Hepatocyte (in vitro differentiated cells): Measurements from ENCODE around the gene RGPD4. TPM values are rescaled to one million over a fixed set of nuclear protein-coding genes. Genes with fewer than 3 reads are reported as not detected.

Experiments
- DNase-seq: peaks from one replicate; pipeline ENCODE4 v3.0.0-alpha.2; 2016; ENCODE audit warnings: low spot score
- H2AFZ ChIP-seq: fragments of 200-600 bp; sonication (generic); 2 replicates; pipeline ENCODE4 v1.6.0; 2016; ENCODE audit warnings: antibody characterized with exemption, mild to moderate bottlenecking
- H3K27ac ChIP-seq: fragments of 200-600 bp; sonication (generic); 2 replicates; pipeline ENCODE4 v1.5.1; 2016; ENCODE audit warnings: mild to moderate bottlenecking
- H3K27me3 ChIP-seq: fragments of 200-600 bp; sonication (generic); 2 replicates; pipeline ENCODE4 v1.6.1; 2016
- H3K36me3 ChIP-seq: fragments of 200-600 bp; sonication (generic); replicated peaks from 2 replicates; pipeline ENCODE4 v1.5.1; 2016; ENCODE audit warnings: low read depth; ENCODE audit not compliant: insufficient read depth
- H3K4me1 ChIP-seq: fragments of 200-600 bp; sonication (generic); 2 replicates; pipeline ENCODE4 v1.5.1; 2016; ENCODE audit warnings: mild to moderate bottlenecking, moderate library complexity; ENCODE audit not compliant: insufficient read depth
- H3K4me2 ChIP-seq: fragments of 200-600 bp; sonication (generic); 2 replicates; pipeline ENCODE4 v1.6.0; 2016
- H3K4me3 ChIP-seq: fragments of 200-600 bp; sonication (generic); 2 replicates; pipeline ENCODE4 v1.5.1; 2016; ENCODE audit warnings: mild to moderate bottlenecking
- H3K79me2 ChIP-seq: fragments of 200-600 bp; sonication (generic); 2 replicates; pipeline ENCODE4 v1.6.0; 2017; ENCODE audit warnings: mild to moderate bottlenecking
- H3K9me2 ChIP-seq: fragments of 200-600 bp; sonication (generic); replicated peaks from 2 replicates; pipeline ENCODE4 v1.6.0; 2017; ENCODE audit warnings: mild to moderate bottlenecking; ENCODE audit not compliant: insufficient read depth
- H3K9me3 ChIP-seq: fragments of 200-600 bp; sonication (generic); 2 replicates; pipeline ENCODE4 v1.5.1; 2016; ENCODE audit warnings: low read depth, mild to moderate bottlenecking
- H4K20me1 ChIP-seq: fragments of 200-600 bp; sonication (generic); 2 replicates; pipeline ENCODE4 v1.6.0; 2016; ENCODE audit warnings: mild to moderate bottlenecking; ENCODE audit not compliant: insufficient read depth, poor library complexity, severe bottlenecking
- EZH2 ChIP-seq: fragments of 200-600 bp; sonication (generic); IDR thresholded peaks from 2 replicates; pipeline ENCODE4 v1.6.1; 2016; ENCODE audit warnings: antibody characterized with exemption, mild to moderate bottlenecking, borderline replicate concordance
- EZH2phosphoT487 ChIP-seq: fragments of 200-600 bp; sonication (generic); IDR thresholded peaks from one replicate; pipeline ENCODE4 v1.6.1; 2018; ENCODE audit warnings: antibody characterized with exemption, mild to moderate bottlenecking, low read depth, moderate library complexity; ENCODE audit not compliant: unreplicated experiment, severe bottlenecking
- WGBS: methylation state at CpG from one replicate; pipeline ENCODE4 v1.1.6; 2016; ENCODE audit warnings: low lambda C conversion rate; ENCODE audit errors: missing lambda C conversion rate; 5-methylcytosine and 5-hydroxymethylcytosine counted together
- polyA plus RNA-seq: library from polyadenylated mRNA; unstranded; fragments of >200 nt; fragmentation: Nextera tagmentation; extraction: Ambion mirVana; gene quantifications from 2 replicates; pipeline ENCODE4 v1.2.1, GENCODE V29; 2016
- total RNA-seq: library from RNA; depleted of rRNA; stranded (reverse); fragments of >200 nt; gene quantifications from 2 replicates; pipeline ENCODE4 v1.2.3, GENCODE V29; 2014
- TF ChIP-seq, protein P1 (sequence below): fragments of 200-600 bp; sonication (generic); IDR thresholded peaks from 2 replicates; pipeline ENCODE4 v1.5.1; 2016; ENCODE audit warnings: antibody characterized with exemption, mild to moderate bottlenecking; ENCODE audit not compliant: poor library complexity

RGPD4 gene
- total and polyA plus RNA-seq, 2 experiments from 2014 or later, result 0.04 TPM; not detected in 1

DNA sequence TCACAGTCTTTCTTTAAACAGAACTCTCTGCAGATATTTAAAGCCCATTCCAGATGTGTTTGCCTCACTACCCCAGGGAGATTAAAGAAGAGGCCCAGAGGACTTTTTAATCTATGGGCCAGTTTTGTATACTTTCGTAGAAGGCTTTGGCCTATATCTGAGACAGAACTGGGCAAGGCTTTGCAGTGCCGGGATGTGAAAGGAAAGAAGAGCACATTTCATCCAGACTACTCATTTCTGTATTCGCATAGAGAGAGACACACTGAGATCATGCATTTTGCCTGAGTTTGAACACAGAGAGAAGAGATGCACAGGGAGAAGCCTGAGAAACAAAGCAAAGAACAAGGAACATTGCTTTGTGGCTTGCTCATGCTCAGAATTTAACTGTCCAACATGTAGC, 104.7 kb downstream of the RGPD4 start:
- no peaks in the 10 kb centered on the region for H3K27me3 ChIP-seq
- H3K4me1 ChIP-seq, result peaks cover 13% of the 10 kb centered on the region
- DNase-seq, result no peak
- H3K9me3 ChIP-seq, result no peaks in the 10 kb centered on the region
- TF ChIP-seq EZH2phosphoT487 (no peak), EZH2 (no peak)
- TF ChIP-seq, protein P1, sequence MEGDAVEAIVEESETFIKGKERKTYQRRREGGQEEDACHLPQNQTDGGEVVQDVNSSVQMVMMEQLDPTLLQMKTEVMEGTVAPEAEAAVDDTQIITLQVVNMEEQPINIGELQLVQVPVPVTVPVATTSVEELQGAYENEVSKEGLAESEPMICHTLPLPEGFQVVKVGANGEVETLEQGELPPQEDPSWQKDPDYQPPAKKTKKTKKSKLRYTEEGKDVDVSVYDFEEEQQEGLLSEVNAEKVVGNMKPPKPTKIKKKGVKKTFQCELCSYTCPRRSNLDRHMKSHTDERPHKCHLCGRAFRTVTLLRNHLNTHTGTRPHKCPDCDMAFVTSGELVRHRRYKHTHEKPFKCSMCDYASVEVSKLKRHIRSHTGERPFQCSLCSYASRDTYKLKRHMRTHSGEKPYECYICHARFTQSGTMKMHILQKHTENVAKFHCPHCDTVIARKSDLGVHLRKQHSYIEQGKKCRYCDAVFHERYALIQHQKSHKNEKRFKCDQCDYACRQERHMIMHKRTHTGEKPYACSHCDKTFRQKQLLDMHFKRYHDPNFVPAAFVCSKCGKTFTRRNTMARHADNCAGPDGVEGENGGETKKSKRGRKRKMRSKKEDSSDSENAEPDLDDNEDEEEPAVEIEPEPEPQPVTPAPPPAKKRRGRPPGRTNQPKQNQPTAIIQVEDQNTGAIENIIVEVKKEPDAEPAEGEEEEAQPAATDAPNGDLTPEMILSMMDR, result no peak
- H3K4me2 ChIP-seq, result no peak overlapping the region
- H4K20me1 ChIP-seq, result no peaks in the 10 kb centered on the region
- no peak overlapping the region for H2AFZ ChIP-seq
- no peaks in the 10 kb centered on the region for H3K79me2 ChIP-seq
- H3K4me3 ChIP-seq, result no peak overlapping the region
- no peaks in the 10 kb centered on the region for H3K36me3 ChIP-seq
- H3K27ac ChIP-seq, result peak overlapping the region; percentile 43
- H3K9me2 ChIP-seq, result no peaks in the 10 kb centered on the region
- WGBS, result 72% methylated on average over 3 of the region's 3 CpGs

DNA sequence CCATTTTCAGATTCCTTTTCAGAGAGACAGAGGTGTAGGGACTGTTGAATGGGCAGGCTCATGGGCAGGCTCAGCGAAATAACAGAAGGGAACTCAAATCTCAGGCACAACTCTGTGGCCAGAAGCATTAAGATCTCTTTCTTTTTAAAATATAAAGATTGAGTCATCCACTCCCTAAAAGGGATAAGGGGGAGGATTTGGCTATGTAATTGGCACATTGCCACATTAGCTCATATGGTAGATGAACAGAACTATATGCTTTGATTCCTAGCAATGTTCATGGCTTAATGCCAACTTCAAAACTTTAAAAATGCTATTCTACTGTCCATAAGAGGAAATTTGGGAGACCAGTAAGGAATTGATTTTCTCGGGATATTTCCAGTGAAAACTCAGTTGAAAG, 105.8 kb downstream of the RGPD4 start:
- Histone ChIP-seq H3K4me3 (no peak overlapping the region), H2AFZ (no peak overlapping the region), H3K9me2 (no peaks in the 10 kb centered on the region), H3K36me3 (no peaks in the 10 kb centered on the region), H4K20me1 (no peaks in the 10 kb centered on the region), H3K4me2 (no peak overlapping the region), H3K27me3 (no peaks in the 10 kb centered on the region), H3K27ac (peak overlapping the region; percentile 43), H3K79me2 (no peaks in the 10 kb centered on the region), H3K4me1 (peaks cover 13% of the 10 kb centered on the region), H3K9me3 (no peaks in the 10 kb centered on the region)
- 78% methylated on average over 2 of the region's 2 CpGs for WGBS
- no peak for TF ChIP-seq EZH2
- TF ChIP-seq, protein P1, result no peak
- no peak for TF ChIP-seq EZH2phosphoT487
- DNase-seq, result peak; percentile 29

DNA sequence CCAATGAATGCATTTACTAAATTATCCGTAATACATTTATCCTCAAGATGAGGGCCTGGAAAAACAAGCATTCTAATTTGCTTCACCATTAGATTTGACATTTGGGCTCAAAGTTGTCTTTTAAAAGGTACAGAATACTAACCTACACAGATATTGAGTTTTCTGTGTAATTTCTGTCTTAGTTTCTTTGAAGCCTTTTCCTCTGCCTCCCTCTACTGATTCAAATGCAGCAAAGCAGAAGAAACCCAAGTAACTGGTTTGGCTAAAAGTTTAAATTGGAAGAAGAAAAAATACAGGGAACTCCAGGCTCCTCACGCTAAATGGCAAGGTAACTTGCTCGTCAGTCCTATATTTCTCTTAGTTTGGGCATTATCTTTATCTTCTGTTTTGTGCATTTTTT, 106.3 kb downstream of the RGPD4 start:
- WGBS, result 70% methylated on average over 3 of the region's 3 CpGs

More for the DNA sequence above, 106.3 kb downstream of the RGPD4 start:
- Histone ChIP-seq H3K9me3 (no peaks in the 10 kb centered on the region), H3K4me2 (no peak overlapping the region), H3K4me1 (peaks cover 13% of the 10 kb centered on the region), H3K79me2 (no peaks in the 10 kb centered on the region), H2AFZ (no peak overlapping the region), H3K9me2 (no peaks in the 10 kb centered on the region), H3K4me3 (no peak overlapping the region), H3K36me3 (no peaks in the 10 kb centered on the region), H3K27me3 (no peaks in the 10 kb centered on the region), H3K27ac (no peak overlapping the region), H4K20me1 (no peaks in the 10 kb centered on the region)
- no peak for TF ChIP-seq EZH2phosphoT487
- TF ChIP-seq, protein P1, result peak; percentile 79
- DNase-seq, result peak; percentile 21
